Ishikawa (cell line): Measurements from ENCODE around the gene RFTN1.

ENCODE experiments used
- CEBPB ChIP-seq: IDR thresholded peaks from 2 replicates; pipeline ENCODE4 v1.6.1; 2012
- CREB1 ChIP-seq: IDR thresholded peaks from 2 replicates; pipeline ENCODE4 v1.6.1; 2012; ENCODE audit warnings: low read depth
- EP300 ChIP-seq: IDR thresholded peaks from 2 replicates; pipeline ENCODE4 v1.6.1; 2012; ENCODE audit warnings: borderline replicate concordance
- FOXM1 ChIP-seq: IDR thresholded peaks from 2 replicates; pipeline ENCODE4 v1.6.1; 2012; ENCODE audit warnings: low read depth, borderline replicate concordance
- MAX ChIP-seq: IDR thresholded peaks from 2 replicates; pipeline ENCODE4 v1.6.1; 2012
- NFIC ChIP-seq: IDR thresholded peaks from 2 replicates; pipeline ENCODE4 v1.6.1; 2012
- RAD21 ChIP-seq: IDR thresholded peaks from 2 replicates; pipeline ENCODE4 v1.6.1; 2012; ENCODE audit warnings: low read depth
- REST ChIP-seq: IDR thresholded peaks from 2 replicates; pipeline ENCODE4 v1.6.1; 2012; ENCODE audit warnings: low read depth, mild to moderate bottlenecking
- TAF1 ChIP-seq: IDR thresholded peaks from 2 replicates; pipeline ENCODE4 v1.6.1; 2012; ENCODE audit warnings: low read depth, mild to moderate bottlenecking
- TCF12 ChIP-seq: IDR thresholded peaks from 2 replicates; pipeline ENCODE4 v1.6.1; 2012; ENCODE audit warnings: low read depth
- TEAD4 ChIP-seq: IDR thresholded peaks from 2 replicates; pipeline ENCODE4 v1.6.1; 2012
- YY1 ChIP-seq: IDR thresholded peaks from 2 replicates; pipeline ENCODE4 v1.6.1; 2012; ENCODE audit warnings: low read depth
- ZBTB7A ChIP-seq: IDR thresholded peaks from 2 replicates; pipeline ENCODE4 v1.6.1; 2012; ENCODE audit warnings: low read depth

GRCh38 chr3:16486951-16487480 is 26.5 kb downstream of the RFTN1 start:
- TF ChIP-seq RAD21 (no peak), TEAD4 (no peak), ZBTB7A (no peak), FOXM1 (no peak), EP300 (no peak), TAF1 (no peak), CREB1 (no peak), MAX (no peak), TCF12 (no peak), YY1 (no peak), CEBPB (no peak), REST (no peak), NFIC (no peak)
